ENCODE data around the gene SYNM.
"Not testable (repeated sequence)": the region's sequence is repeated elsewhere in the genome, so short reads cannot be mapped to it uniquely, and the experiment has no call there.

SYNM gene

DNA sequence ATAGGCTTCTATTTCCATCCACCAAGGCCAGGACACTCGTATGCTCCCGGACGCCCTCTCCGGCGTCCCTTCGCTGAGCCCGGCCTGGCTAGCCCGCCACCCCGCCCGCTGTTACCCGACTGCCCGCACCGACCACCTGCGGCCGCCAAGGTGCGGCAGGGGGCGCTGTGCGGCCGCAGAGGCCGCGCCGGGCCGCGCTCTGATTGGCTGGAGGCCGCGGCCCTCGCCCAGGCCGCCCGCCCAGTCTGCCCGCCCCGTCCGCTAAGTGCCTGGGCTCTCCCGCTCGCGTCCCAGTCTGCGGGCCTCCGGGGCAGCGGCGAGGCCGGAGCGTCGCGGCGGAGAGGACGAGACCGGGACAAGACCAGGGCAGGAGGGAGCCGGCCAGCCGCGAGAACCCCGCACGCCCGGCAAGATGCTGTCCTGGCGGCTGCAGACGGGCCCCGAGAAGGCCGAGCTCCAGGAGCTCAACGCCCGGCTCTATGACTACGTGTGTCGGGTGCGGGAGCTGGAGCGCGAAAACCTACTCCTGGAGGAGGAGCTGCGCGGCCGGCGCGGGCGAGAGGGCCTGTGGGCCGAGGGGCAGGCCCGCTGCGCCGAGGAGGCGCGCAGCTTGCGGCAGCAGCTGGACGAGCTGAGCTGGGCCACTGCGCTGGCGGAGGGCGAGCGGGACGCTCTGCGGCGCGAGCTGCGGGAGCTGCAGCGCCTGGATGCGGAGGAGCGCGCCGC is at the start of gene SYNM:
SYNM (plus strand) TSS at position 293 of the 726 bp plus-strand sequence; CDS start at position 413, 120 bp downstream.
- peak in 13 of 14 donors; percentile 13 to 90 (median 70) for DNase-seq

GRCh38 chr15:99055555-99056134 is 49.2 kb upstream of the SYNM start:
- no peak for DNase-seq

DNA sequence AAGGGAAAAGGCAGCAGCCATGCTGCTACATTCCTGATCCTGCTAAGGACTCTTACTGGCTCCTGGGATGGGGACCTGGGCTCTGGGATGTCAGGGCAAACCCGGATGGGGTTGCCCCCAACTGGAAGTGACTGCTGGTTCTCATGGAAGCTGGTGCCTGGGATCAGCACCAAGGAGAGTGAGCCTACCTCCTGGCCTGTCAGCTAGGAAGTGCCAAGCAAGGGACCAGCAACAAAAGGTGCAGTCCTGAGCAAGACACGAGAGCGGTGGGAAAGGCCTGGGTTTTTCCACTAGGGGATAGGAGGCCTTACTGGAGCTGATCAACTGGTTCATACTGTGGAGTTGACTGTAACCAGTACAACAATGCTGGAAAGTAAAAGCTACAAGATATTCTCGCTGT is 47.9 kb upstream of the SYNM start:
- DNase-seq = no peak

DNA sequence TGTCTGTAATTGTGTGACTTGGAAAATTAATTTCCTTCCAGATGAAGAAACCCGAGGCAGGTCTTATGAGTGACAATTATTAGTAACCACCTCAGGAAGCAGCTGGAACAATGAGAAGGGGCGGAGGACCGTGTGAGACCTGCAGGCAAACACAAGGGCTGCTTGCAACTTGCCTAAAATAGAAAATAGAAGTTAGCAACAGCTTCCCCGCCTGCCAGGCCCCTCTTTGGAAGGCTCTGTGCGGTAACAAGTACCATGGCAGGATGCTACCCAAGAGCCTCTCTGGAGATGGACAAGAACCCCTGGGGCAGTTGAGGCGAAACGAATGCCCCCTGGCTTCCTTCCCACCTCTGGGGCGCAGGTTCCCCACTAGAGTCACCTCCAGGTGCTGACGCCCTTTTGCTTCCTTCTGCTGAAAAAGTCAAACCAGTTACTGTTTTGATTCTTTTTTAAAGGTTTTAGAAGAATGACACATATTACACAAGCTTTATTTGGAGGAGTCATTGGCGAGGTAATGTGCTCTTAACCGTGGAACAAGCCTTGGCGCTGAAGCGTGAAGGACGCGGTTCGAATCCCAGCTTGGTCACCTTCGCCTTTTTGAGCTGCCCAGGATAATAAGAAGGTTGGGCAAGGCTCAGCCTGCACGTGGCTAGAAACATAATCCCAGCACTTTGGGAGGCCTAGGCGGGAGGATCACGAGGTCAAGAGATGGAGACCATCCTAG is 47.0 kb upstream of the SYNM start:
- no peak for DNase-seq

DNA sequence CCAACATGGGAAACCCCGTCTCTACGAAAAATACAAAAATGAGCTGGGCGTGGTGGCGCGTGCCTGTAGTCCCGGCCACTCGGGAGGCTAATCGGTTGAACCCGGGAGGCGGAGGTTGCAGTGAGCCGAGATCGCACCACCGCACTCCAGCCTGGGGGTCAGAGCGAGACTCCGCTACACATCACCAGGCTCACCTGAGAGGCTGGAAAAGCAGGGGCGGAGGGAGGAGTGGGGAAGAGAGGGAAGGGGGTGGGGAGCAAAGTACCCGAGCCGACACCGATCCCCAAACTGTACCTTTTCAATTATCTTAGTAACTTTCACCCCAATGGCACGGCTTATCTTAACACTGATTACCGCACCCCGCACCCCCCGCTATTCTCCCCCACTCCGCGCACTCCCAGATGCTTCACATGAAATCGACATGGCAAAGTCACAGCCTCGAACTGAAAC is 46.4 kb upstream of the SYNM start:
- peak in 1 of 14 donors; percentile 68 for DNase-seq

- peak in 11 of 14 donors; percentile 27 to 74 (median 48) for DNase-seq
Measured at GRCh38 chr15:99059010-99059981, 45.6 kb upstream of the SYNM start.

- not testable (repeated sequence) for DNase-seq
Measured at GRCh38 chr15:99060186-99060585, 44.7 kb upstream of the SYNM start.

DNA sequence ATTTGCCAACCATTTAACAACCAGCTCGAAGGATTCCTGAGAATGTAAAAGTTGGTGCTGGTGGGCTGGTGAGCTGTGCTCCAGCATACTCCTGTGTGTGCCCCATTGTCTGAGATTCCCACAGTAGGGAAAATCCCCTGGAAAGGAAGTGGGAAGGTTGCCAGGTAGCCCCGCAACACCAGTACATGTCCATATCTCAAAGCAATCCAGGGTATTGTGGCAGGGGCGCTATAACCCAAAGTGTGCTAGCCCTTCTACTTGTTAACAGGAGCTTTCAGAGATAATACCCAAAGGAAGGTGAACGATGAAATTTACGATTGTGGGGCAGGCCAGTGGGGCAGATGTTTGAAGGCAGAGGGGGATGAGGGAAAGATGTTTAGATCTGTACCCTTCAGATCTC is 42.7 kb upstream of the SYNM start:
- DNase-seq = no peak

- no peak for DNase-seq
Measured at GRCh38 chr15:99068186-99068585, 36.7 kb upstream of the SYNM start.

- DNase-seq = no peak
Measured at GRCh38 chr15:99070208-99070607, 34.7 kb upstream of the SYNM start.

GRCh38 chr15:99071091-99071680 is 33.7 kb upstream of the SYNM start:
- no peak for DNase-seq

DNA sequence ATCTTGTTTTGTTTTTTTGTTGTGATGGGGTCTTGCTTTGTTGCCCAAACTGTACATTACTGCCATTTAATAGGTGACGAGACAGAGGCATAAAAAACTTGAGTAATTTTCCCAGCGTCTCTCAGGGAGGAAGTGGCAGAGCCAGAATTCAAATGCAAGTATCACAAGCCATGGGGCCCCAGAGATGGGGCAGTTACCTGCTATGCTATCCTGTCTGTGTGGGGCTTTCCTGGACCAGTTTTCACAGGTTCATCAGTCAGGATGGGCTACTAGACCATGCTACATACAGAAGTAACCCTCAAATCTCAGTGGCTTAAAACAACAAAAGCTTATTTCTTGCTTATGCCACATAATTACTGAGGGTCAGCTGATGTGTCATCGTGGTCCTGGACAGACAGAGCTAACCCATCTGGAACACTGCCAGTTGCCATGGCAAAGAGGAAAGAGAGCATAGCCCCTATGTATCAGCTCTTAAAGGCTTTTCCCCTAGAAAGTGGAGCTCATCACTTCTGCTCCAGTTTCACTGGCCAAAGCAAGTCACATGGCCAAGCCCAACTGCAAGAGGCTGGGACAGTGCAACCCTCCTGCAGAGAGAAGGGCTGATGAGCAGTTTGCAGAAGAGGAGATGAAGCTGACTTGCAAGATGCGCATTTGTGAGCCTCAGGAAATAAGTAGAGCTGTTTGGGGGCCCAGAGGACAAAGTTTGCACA is 31.7 kb upstream of the SYNM start:
- no peak for DNase-seq

DNA sequence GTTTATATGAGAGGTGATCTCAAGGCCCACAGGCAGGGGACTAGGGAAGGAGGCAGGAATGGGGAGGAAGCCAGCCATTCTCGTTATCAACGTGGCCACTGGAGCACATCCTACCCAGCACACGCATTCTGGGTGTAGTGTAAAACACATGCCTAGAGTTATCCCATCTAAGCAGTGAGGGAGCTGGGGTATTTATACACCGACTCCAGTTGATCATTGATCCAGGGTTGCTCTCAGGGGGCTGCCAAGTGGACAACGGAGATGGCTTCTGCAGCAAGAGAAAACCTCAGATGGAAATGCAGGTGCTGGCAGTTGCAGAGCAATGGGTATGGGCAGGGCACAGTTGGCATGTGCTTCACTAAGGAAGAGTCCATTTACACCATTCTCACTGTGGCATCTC is 30.4 kb upstream of the SYNM start:
- no peak for DNase-seq

DNA sequence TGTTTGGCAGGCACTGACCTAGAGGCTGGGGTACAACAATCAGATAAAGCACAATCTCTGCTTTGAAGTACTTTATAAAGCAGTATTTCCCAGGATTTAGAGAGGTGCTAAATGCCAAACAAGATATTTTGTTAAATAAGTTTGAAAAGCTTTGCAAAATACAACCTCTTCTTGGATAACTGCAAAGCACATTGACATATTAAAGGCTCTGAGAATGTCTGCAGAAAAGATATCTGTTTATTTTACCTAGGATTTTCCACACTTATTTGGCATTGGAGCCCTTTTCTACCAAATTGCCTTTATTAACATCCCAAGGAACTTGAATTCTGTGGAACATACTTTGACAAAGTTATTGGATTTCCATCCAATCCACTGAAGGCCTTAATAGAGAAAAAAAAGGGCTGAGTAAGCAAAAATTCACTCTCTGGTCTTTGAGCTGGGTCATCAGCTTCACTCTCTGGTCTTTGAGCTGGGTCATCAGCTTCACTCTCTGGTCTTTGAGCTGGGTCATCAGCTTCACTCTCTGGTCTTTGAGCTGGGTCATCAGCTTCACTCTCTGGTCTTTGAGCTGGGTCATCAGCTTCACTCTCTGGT is 29.7 kb upstream of the SYNM start:
- DNase-seq = not testable (repeated sequence)

- no peak for DNase-seq
Measured at GRCh38 chr15:99076109-99076508, 28.8 kb upstream of the SYNM start.

- peak in 9 of 14 donors; percentile 7 to 39 (median 23) for DNase-seq
Measured at GRCh38 chr15:99076555-99077308, 28.1 kb upstream of the SYNM start.

- DNase-seq = no peak
Measured at GRCh38 chr15:99082798-99083197, 22.1 kb upstream of the SYNM start.

DNA sequence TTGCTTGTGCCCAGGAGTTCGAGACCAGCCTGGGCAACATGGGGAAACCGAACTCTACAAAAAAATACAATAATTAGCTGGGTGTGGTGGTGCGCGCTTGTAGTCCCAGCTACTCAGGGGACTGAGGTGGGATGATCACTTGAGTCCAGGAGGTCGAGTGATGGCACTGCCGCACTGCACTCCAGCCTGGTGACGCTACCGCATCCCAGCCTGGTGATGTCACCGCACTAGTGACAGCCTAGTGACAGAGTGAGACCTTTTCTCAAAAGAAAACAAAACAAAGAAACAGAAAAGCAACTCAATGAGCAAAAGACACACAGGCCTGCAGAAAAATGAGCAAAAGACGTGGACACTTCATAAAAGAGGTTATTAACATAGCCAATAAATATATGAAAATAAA is 19.9 kb upstream of the SYNM start:
- no peak for DNase-seq

- no peak for DNase-seq
Measured at GRCh38 chr15:99085413-99086326, 19.2 kb upstream of the SYNM start.

Measured in C1 segment of cervical spinal cord (tissue), 14 donors.